ENCODE results near the gene SUSD3.

DNA sequence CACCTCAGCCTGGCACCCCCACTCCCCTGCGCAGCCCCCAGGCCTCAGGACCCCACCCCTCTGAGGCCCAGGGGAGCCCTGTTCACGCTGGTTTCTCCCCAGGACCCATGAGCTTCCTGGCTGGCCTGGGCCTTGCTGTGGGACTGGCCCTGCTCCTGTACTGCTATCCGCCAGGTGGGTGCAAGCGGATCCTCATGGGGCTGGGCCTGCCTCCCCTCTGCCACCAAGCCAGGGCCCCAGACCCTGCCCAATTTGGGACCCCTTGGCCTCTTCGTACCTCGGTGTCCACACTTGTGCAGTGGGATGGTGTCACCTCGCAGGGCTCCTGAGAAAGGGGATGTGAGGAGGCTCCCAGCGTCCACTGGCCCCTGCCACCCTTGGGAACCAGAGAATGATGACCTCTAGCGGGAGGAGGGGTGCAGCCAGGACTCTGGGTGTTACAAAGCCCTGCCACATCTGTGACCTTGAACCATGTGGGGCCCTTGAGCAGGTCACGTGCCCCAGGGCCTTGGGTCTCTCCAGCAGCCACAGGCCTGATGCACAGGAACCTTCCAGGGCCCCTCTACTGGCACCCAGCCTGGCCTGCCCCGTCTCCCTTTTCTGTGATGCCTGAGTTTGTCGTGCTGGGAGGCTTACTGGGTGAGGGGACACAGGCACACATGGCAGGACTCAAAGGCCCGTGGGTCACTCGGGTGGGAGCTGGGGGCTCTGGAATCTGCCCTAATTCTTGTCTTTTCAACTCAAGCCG lies 53.8 kb downstream of the SUSD3 start:
- TF ChIP-seq, protein P1, sequence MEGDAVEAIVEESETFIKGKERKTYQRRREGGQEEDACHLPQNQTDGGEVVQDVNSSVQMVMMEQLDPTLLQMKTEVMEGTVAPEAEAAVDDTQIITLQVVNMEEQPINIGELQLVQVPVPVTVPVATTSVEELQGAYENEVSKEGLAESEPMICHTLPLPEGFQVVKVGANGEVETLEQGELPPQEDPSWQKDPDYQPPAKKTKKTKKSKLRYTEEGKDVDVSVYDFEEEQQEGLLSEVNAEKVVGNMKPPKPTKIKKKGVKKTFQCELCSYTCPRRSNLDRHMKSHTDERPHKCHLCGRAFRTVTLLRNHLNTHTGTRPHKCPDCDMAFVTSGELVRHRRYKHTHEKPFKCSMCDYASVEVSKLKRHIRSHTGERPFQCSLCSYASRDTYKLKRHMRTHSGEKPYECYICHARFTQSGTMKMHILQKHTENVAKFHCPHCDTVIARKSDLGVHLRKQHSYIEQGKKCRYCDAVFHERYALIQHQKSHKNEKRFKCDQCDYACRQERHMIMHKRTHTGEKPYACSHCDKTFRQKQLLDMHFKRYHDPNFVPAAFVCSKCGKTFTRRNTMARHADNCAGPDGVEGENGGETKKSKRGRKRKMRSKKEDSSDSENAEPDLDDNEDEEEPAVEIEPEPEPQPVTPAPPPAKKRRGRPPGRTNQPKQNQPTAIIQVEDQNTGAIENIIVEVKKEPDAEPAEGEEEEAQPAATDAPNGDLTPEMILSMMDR (IDR thresholded peaks at IDR 0.05; ENCODE audit: low read depth, low read length) = no peak
- TF ChIP-seq, protein P2, sequence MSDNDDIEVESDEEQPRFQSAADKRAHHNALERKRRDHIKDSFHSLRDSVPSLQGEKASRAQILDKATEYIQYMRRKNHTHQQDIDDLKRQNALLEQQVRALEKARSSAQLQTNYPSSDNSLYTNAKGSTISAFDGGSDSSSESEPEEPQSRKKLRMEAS (IDR thresholded peaks at IDR 0.05; ENCODE audit: low read depth, low read length) = no peak
- TF ChIP-seq POLR2A (IDR thresholded peaks at IDR 0.05; ENCODE audit: extremely low read depth, insufficient read length) = no peak
- no peak for TF ChIP-seq MYC (IDR thresholded peaks at IDR 0.05; ENCODE audit: low read depth, low read length)

All from NB4 (cell line).